ENCODE results near the gene TTC6.

Gene TTC6

GRCh38 chr14:37625597-37626595, 30.5 kb downstream of the TTC6 start:
- no peak for DNase-seq (ENCODE audit: low read depth)

DNA sequence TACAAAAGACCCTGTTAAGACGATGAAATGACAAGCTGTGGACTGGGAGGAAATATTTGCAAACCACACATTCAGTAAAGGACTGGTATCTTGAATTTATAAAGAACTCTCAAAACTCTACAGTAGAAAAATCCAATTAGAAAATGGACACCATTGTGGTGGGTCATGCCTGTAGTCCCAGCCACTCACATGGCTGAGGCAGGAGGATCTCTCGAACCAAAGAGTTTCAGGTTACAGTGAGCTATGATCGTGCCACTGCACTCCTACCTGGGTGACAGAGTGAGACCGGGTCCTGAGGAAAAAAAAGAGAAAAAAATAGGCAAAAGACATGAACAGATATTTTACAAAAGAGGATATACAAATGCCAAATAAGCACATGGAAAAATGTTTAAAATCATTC, 41.9 kb downstream of the TTC6 start:
- DNase-seq (ENCODE audit: low read depth) = no peak

DNA sequence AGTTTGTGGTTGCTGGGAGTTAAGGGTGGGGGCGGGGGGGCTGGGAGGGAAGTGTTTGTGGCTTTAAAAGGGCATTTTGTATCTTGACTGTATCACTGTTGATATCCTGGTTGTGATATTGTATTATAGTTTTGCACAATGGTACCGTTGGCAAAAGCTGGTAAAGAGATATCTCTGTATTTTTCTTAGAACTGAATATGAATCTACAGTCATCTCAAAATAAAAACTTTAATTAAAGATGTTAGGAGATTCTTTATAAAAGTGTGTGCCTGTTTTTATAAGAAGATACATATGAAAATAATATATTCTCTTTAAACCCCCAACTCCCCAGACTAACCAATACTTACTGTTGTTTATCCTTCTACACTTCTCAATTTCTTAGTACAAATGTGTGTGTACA, 43.2 kb downstream of the TTC6 start:
- DNase-seq (ENCODE audit: low read depth) = no peak

- no peak for DNase-seq (ENCODE audit: low read depth)
Measured at GRCh38 chr14:37641117-37641516, 45.7 kb downstream of the TTC6 start.

GRCh38 chr14:37642125-37642524, 46.7 kb downstream of the TTC6 start:
- DNase-seq (ENCODE audit: low read depth) = no peak

- DNase-seq (ENCODE audit: low read depth) = no peak
Measured at GRCh38 chr14:37643701-37644100, 48.3 kb downstream of the TTC6 start.
